Bronchial epithelial cell (primary cell): Measurements from ENCODE around the gene ITPR2. TPM values are rescaled to one million over a fixed set of nuclear protein-coding genes. Genes with fewer than 3 reads are reported as not detected.
A peak's percentile ranks its signal among the peaks of the same experiment; 100 is the strongest.

ENCODE experiments used
- DNase-seq: peaks from one replicate; pipeline ENCODE4 v3.0.0-alpha.2; 2010; ENCODE audit warnings: low read depth
- FAIRE-seq: peaks from 2 replicates; lab custom pipeline; 2011; peaks lifted over from hg19 to GRCh38; lab: Jason Lieb, UNC
- H3K27me3 ChIP-seq: 2 replicates; pipeline ENCODE4 v1.5.1; 2011; ENCODE audit warnings: low read length; ENCODE audit not compliant: control insufficient read depth, insufficient read depth
- H3K36me3 ChIP-seq: 2 replicates; pipeline ENCODE4 v1.5.1; 2011; ENCODE audit warnings: low read length; ENCODE audit not compliant: control insufficient read depth, insufficient read depth
- H3K4me3 ChIP-seq: 2 replicates; pipeline ENCODE4 v1.5.1; 2011; ENCODE audit warnings: mild to moderate bottlenecking, low read depth, low read length, control low read depth
- total RNA-seq: library from RNA; depleted of rRNA; stranded (reverse); fragments of >200 nt; gene quantifications from 2 replicates; pipeline ENCODE4 v1.2.1, GENCODE V29; 2014
- TF ChIP-seq, protein P1 (sequence below): IDR thresholded peaks from 2 replicates; pipeline ENCODE4 v1.5.1; 2011; ENCODE audit warnings: mild to moderate bottlenecking, moderate library complexity, low read length, control low read depth, inconsistent platforms; ENCODE audit not compliant: insufficient read depth, severe bottlenecking

Gene ITPR2
- total RNA-seq, 1 donor from 2014 or later: 5.8 TPM

DNA sequence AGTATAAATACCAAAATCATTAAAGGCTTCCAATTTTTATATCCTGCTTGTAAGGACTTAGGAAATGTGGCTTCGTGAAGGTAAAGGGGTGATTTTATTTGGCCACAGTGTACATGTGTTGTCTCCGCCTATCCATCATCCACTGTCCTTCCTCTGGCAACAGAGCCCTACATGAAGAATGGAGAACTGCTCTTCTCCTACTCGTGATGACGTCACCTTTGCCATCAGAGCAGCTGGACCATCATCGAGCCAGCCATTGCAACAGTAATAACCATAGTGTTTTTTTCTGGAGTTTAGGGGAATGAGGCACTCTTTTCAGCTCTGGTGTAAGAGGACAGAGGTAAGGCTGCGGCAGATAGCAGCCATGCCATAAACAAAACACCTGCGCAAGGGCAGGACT is 19.2 kb downstream of the ITPR2 start:
- FAIRE-seq (no peak), DNase-seq (no peak)
- TF ChIP-seq, protein P1, sequence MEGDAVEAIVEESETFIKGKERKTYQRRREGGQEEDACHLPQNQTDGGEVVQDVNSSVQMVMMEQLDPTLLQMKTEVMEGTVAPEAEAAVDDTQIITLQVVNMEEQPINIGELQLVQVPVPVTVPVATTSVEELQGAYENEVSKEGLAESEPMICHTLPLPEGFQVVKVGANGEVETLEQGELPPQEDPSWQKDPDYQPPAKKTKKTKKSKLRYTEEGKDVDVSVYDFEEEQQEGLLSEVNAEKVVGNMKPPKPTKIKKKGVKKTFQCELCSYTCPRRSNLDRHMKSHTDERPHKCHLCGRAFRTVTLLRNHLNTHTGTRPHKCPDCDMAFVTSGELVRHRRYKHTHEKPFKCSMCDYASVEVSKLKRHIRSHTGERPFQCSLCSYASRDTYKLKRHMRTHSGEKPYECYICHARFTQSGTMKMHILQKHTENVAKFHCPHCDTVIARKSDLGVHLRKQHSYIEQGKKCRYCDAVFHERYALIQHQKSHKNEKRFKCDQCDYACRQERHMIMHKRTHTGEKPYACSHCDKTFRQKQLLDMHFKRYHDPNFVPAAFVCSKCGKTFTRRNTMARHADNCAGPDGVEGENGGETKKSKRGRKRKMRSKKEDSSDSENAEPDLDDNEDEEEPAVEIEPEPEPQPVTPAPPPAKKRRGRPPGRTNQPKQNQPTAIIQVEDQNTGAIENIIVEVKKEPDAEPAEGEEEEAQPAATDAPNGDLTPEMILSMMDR: no peak
- H3K27me3 ChIP-seq: no peaks in the 10 kb centered on the region
- no peak overlapping the region for H3K4me3 ChIP-seq
- no peaks in the 10 kb centered on the region for H3K36me3 ChIP-seq

DNA sequence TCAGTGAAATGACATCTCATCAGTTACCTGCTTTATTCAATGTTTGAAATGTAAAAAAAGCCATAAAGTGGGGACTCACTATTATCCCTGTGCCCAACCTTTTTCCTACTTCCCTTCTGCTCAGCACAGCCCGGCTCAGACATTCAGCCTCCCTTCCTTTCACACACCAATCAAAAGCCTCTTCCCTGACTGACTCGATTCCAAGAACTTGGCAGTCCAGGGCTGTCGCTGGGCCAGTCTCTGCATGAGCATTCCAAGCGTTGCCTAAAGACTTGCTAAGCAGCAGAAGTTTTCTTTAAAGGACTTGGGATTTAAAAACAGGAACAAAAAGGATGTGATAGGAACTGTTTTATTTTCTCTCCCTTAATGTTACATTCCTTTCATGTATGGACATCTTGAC is 22.7 kb downstream of the ITPR2 start:
- Histone ChIP-seq H3K36me3 (no peaks in the 10 kb centered on the region), H3K27me3 (no peaks in the 10 kb centered on the region), H3K4me3 (no peak overlapping the region)
- TF ChIP-seq, protein P1: no peak
- peak; percentile 77 for DNase-seq
- FAIRE-seq: no peak

DNA sequence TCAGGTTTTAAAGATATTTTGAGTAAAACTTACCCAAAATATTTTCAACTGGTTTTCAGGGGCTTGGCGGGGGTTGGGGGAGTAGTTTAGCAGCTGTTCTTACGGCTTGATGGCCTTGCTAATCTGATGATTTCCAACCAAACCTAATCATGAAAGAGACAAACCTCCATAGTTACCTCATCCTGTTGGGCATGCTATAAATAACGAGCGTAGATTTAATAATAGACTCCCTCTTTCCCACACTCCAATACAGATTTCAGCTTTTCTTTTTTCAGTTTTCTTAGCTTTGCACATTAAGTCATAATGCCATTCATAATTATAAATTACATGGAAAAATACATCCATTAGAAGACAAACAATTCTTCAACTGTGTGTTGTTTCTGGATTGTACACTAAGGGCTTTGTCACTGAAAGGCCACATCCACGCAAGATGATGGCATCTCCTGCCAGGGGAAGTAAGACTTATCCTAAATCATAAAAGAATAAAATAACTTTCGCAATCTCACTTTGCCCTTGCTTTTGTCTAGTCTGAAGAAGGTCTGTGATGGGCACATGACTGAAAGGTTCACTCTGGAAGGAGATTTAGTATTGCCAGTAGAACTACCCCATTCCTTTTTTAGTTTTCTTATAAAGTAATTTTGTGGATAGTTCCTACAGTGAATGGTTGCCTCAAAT is 23.2 kb downstream of the ITPR2 start:
- DNase-seq: no peak

DNA sequence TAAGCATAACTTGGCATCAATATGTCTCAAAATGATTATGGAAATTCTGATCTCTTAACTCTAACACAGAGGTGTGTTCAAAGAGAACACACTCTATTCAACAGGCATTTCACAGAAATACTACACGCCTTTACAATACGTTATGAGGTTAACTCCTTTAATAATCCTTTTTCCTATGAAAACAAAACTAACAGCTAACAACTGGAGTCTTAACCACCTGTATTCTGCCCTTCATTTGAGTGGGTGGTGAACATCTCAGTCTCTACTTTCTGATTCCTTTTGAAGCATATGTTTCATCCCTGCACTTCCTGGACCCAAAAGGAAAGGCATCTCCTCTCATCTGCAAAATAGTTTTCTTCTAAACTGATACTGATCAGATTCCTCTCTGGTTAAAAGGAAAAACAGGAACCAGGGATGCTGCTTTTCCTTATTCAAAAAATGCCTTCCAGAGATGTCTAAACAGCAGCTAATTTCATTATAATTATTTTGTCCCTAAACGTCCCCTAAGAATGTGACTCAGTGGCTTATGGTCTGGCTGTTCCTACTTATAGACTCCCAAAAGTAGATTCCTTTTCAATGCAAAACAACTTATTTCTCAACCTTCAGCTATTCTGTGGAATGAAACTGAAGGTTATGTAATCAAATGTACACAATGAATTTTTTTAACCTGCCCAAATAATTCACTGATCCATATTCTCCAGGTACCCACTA is 24.1 kb downstream of the ITPR2 start:
- FAIRE-seq (no peak), DNase-seq (no peak)
- H3K4me3 ChIP-seq: no peak overlapping the region
- TF ChIP-seq, protein P1: no peak
- no peaks in the 10 kb centered on the region for H3K36me3 ChIP-seq
- no peaks in the 10 kb centered on the region for H3K27me3 ChIP-seq

More for the DNA sequence above, 23.2 kb downstream of the ITPR2 start:
- no peaks in the 10 kb centered on the region for H3K27me3 ChIP-seq
- H3K4me3 ChIP-seq: no peak overlapping the region
- H3K36me3 ChIP-seq: no peaks in the 10 kb centered on the region
- FAIRE-seq: no peak
- TF ChIP-seq, protein P1: no peak

DNA sequence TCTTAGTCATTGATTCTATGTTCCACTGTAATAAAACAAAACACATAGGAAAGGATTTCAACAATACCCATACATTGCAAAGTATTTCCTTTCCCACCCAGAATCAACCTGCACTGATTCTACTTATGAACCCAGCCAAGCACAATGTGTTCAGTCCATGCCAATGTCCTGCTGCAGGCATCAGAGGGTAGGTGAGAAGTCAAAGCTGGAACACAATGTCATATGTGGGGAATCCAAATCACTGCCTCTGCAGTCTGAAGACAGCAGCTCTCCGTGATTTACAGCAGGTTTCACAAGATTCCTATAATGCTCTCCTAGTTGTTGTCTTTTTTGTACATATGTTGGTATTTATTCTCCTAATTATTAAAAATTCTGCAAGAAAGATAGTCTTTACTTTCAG is 25.7 kb downstream of the ITPR2 start:
- no peaks in the 10 kb centered on the region for H3K27me3 ChIP-seq
- no peaks in the 10 kb centered on the region for H3K36me3 ChIP-seq
- TF ChIP-seq, protein P1: no peak
- FAIRE-seq (no peak), DNase-seq (no peak)
- H3K4me3 ChIP-seq: no peak overlapping the region
